ENCODE results near the gene EPM2AIP1. TPM values are rescaled to one million over a fixed set of nuclear protein-coding genes. Genes with fewer than 3 reads are reported as not detected.

EPM2AIP1 gene
- total and polyA plus RNA-seq, 2 of the 8 experiments (the other 6 are each of a cell fraction or from before 2014, with no cell fraction given), result 6.6 to 9.0 TPM

GRCh38 chr3:37031096-37031682 is 38.3 kb upstream of the EPM2AIP1 start (continued):
- TF ChIP-seq CHD7 (IDR thresholded peaks at IDR 0.05; ENCODE audit: insufficient replicate concordance, low read length), result no peak
- no peak for TF ChIP-seq SIN3A (conservative IDR thresholded peaks at IDR 0.05 in 1 of 2, IDR thresholded peaks at IDR 0.05 in 1 of 2; ENCODE audit: low read depth in 1 of 2, low read length in 2 of 2)
- no peak for TF ChIP-seq KDM5A (IDR thresholded peaks at IDR 0.05; ENCODE audit: low read length)
- TF ChIP-seq RAD21 (IDR thresholded peaks at IDR 0.05 in 1 of 2, conservative IDR thresholded peaks at IDR 0.05 in 1 of 2; ENCODE audit: low read depth in 2 of 2, low read length in 2 of 2), result no peak
- TF ChIP-seq BCL11A (IDR thresholded peaks at IDR 0.05; ENCODE audit: low read depth in 2 of 2, low read length in 2 of 2), result no peak
